HG03060 (cell line): ENCODE data around the gene PAIP2.
A peak's percentile ranks its signal among the peaks of the same experiment; 100 is the strongest.

Source experiments
- ATAC-seq: cut with Tn5 transposase; IDR thresholded peaks from one replicate; pipeline ENCODE4 v1.9.1; 2021; ENCODE audit warnings: low read depth, moderate number of reproducible peaks; ENCODE audit not compliant: unreplicated experiment

PAIP2 gene

DNA sequence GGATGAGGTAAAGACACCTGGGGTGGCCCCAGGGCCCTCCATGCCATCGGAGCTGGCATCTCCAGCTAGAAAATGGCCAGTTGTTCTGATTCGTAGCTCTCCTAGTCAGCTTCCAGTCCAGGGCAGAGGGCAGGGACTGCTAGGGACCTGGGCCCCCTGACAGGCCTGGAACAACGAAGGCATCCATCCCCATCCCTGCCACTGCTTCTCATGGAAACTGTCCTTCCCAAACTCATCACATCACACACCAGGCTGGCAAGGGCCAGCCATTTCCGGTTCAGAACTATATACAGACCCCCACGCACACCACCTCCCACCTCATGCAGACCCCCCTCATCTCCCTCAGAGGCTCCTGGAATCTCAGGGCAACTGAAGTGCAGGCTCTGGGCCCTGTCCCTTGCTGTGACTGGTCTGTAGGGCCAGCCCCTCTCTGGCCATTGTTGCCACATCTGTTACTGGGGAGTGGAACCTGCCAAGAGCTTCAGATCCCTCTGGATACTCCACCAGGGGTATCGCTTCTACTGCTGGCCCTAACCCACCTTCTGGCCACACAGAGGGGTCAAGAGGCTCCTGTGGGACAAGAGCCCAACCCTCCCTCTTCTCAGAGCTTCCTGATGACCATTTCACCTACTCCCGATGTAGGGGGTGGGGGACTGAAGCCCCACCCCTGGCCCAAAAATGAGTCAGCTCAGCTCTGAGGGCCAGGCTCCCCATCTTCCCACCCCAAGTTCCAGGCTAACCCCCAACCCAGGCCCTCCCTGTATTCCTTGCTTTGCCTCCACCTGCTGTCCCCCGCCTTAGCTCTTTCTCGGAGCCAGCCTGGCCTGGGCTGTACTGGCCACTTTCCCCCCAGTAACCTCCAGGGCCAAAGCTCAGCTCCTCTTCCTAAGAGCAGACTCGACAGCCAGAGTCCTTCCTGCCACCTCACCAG is 49.2 kb downstream of the PAIP2 start:
- ATAC-seq: no peak

DNA sequence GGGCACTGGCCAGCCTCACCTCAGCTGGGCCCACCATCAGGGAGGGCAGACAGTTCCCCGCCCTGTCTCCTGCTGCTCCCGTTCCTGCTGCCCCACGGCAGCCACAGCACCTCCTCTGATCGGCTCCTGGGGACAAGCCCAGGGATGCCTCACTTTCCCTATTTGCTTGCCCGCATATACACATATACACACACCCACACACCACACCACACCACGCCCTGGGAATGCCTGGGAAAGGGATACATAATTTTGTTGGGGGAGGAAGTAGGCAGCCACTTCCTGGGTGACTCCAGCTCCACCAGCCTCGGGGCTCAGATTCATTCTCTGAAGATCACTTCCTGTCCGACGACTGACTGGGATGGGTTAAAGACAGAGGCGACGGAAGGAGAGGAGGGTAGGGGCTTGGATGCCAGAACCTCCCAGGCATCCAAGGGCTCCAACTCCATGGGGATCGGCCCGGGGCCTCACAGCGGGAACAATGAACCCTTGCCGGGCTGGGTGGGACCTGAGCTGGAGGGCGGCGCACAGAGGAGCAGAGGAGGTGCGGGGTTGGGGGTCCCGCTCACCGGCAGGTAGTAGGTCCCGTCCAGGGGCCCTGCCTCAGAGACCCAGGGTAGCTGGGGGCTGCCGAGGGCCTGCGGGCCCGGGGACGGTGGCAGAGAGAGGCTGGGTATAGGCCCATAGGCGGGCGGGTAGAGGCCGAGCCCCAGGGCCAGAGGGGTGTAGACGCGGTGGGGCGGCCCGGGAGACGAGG is 50.1 kb downstream of the PAIP2 start:
- ATAC-seq: no peak

DNA sequence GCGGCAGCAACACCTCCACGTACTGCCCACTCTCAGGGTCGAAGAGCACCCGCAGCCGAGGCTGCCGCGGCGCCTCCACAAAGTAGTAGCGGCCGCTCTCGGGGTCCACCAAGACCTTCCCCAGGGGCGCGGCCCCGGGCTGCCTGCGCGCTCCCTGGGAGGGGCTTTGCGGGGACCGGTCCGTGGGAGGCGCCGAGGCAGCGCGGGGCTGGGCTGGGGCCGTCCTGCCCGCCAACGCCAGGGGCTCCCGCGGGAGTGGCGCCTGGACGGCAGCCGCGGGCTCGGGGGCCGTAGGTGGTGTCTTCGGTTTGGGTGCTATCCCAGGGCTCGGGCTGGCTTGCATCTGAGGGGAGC is 50.6 kb downstream of the PAIP2 start:
- ATAC-seq: no peak

DNA sequence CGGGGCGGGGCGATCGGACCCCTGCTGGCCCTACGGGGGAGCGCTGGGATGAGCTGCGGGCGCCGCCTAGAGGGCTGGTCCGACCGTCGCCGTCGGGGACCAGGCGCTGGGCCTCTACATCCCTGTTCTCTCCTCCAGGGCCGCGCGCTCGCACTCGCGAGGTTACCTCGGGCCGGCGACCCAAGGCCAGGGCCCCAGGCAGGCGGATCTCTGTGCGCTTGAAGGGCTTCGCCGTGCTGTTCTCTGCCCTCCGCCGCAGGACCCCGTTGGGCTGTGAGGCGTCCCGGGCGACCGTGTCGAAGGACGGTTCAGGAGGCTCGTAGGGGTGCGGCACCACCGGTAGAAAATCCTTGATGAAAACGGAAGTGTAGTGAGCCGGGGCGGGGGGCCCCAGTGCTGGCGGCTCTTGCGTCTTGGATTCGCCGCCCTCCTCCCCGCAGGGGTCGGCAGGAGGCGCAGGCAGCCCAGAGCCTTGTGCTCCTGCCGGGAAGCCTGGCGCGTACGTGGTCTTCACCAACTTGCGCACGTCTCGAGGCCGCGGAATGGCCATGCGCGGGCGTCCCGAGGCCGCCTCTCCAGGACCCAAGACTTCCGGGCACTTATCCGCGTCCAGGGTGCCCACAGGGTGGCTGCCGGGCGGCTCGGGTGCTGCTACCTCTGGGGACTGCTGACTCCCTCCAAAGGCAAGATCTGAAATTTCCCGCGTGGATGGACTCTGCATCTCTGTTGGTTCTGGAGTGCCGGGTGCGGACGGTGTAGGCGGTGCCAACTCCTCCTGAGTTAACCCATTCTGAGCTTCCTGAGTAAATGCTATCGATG is 51.2 kb downstream of the PAIP2 start:
- ATAC-seq: no peak

DNA sequence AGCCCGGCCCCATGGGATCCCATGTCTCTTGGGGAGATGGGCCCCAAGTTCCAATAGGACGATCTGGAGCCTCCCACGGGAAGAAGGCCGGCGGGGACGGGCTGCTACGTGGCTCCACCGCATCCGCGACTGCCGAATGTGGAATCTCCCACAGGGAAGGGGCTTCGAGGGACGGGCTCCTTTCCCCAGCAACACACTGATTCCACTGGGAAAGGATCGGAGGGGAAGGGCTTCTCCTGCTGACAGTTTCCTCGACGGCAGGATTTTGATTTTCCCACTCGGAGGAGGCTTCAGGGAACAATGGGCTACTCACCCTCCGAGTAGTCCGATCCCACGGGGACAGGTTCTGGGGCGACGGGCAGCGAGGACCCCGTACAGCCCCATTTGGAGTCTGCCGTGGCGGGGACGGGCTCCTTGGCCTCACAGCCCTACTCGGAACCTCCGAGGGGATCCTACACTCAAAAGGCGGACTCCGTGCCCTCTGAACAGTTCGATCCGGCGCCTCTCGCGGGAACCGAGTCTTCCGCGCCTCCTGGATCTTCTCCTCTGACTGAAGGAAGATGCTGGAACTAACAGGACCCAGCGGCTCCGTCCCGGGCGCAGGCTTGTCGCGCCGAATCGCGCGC is 52.0 kb downstream of the PAIP2 start:
- ATAC-seq: no peak

DNA sequence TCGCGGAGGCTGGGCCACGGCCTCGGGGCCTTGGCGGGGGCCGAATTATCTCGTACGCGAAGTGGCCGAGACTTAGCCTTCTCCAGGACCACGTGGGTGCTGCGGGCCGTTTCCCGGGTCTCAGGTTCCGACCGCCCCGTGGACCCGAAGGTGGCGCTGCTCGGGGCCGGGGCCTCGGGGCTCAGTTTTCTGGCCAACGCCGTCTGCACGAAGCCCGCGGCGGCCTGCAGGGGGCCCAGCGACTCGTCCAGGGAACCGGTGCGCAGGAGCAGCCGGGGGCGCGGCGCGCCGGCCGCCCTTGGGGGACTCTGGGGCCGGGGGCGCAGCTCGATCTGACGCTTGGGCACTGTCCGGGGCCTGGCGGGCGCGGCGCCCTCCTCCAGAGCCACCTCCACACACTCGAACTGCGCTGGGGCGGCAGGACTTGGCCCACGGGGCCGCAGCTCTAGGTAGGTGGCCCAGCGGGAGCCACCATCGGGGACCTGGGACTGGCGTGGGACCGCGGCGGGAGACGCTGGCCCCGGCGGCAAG is 52.5 kb downstream of the PAIP2 start:
- no peak for ATAC-seq

DNA sequence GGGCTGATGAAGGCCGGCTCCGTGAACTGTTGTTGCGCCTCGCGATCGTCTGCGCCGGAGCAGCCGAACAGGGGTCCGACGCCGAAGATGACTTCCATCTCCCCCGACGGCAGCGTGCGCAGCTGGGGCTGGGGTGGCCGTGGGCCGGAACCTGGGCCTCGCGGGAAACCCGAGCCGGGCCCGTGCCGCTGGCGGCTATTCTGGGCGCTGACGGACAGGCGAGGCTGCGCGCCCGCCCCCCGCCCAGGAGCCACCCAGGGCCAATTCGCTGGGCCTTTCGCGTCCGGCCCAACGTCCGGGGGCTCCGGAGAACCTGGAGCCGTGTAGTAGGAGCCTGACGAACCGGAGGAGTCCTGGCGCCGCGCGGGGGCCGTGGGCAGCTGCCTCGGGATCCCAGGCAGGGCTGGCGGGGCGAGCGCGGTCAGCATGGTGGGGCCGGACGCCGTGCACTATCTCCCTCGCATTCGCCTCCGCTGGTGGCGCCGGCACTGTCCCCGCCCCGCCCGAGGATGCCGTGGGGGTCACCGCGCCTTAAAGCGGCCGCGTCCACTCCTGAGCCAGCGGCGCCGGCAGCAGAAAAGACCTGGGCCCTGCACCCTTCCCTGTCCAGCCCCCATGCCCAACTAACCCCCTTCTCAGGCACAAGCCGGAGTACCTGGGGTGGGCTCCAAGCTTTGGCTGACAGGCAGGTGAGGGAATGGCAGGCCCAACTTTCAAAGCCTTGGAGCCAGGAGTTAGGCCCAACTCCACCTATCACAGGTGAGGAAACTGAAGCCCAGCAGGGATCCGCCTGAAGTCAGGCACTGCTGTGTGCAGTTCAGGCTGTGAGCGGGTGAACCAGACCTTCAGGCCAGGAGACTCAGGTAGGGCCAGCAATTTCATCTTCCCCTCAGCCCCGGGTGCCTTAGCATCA is 53.3 kb downstream of the PAIP2 start, which contains the start of gene PROB1:
TSS of gene PROB1 (minus strand) at position 451 of the 913 bp plus-strand sequence. CDS start at position 428, 23 bp downstream.
- ATAC-seq: no peak

DNA sequence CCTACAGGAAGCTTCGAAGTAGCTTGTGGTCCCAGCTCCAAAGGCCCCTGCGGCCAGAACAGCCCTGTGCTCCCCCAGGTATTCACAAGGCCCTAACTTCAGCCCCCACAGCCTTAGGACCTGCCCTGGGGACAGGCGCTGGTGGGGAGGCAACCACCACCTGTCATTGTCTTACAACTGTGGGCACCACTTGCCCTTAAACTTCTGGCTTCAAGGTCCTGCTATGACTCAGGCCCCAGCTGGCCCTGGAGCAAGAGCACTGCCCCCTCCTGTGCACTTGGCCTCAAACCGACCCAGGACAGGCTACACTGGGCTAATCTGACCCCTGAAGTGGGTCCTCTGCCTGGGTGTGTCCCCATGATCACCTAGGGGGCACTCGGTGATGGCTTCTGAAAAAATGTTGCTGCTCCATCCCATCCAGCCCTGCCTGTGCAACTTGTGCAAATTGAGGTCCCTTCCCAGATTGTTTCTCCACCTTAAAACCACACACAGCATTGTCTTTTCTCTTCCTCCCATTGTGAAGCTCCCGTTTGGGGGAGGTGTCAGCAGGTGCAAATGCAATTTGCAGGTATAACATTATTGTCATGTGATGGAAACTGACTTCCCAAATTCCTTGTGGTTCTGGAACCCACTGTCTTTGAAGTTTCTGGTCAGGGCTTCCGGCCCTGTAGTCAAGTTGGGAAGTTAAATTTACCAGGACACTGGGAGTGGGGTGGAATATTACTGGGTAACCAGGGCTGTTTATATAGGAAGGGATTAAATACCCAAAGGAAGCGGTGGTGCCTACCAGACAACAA is 54.4 kb downstream of the PAIP2 start:
- no peak for ATAC-seq

DNA sequence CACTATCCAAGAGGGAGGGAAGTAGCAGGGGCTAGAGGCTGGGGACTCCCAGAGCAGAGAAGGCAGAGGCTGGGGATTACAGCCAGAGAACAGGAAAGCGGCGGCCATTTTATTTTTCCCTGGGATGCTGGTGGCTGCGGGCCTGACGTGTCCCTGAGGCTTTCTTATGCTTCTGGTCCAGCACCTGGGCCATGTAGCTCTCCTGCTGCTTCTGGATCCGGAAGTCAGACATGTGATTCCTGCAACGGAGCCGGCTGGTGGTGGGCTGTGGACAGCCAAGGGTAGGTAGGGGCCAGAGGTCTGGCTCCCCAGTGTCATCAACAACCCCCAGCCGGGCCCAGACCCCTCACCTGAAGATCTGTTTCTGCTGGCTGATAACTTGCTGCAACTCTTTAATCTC is 55.0 kb downstream of the PAIP2 start:
- ATAC-seq: no peak

DNA sequence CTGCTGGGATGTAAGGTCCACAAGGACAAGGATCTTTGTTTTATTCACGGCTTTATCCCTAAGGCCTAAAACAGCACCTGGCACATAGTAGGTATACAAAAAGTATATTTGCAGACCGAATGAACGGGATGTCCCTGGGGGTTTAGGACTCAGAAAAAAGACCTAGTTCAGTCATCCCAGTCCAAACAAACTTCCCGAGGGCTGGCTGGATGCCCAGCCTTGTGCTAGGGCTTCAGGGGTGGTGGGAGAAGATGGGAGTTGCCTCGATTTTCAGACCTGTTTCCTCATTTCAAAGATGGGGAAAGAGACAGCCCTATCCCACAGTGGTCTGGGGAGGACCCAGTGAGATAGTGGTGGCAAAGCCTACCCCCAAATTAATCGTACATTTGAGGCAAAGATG is 56.3 kb downstream of the PAIP2 start:
- ATAC-seq: no peak

DNA sequence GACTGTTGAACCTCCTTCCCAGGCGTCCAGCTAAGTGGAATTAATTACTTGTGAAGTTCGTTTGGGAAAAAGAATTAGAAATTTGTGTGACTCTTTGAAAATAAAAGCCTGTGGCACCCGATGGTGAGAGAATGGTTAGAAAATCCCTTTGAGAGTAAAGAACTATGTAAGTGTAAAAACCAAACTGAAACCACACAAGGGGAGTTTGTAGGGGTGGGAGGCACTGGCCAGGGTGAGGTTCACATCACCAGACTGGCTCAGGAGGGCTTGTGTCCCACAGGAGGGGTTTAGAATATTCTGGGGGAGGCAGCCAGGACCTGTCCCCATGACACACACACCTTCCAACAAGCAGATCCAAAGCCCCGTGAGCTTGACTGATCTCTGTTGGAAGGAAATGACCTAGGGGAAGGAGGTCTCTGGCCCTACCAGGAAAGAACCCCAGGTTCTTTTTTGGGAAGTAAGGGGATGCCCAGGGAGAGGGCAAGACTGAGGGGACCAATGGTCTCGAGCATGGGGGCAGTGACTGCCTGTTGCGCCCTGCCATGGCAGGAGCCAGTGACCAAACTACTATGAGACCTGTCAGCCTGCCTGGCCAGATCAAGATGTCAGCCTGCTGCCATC is 58.0 kb downstream of the PAIP2 start:
- ATAC-seq: no peak

DNA sequence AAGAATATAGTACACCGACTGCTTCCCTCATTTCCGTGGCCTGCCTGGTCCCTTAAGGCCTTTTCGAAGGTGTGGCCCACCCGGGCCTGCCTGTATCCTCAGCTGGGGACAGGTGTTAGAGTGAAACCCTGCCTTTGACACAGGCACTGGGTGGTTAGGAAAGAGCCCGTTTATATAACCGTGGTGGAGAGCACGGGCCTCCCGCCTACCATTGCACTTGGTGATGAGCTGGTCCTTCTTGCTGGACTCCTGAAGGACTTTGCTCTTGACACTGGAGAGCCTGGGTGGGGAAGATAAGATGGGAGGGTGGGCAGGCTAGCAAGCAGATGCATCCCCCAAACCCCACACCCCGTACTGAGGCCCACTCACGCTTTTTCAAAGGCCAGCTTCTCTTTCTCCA is 59.9 kb downstream of the PAIP2 start:
- no peak for ATAC-seq

DNA sequence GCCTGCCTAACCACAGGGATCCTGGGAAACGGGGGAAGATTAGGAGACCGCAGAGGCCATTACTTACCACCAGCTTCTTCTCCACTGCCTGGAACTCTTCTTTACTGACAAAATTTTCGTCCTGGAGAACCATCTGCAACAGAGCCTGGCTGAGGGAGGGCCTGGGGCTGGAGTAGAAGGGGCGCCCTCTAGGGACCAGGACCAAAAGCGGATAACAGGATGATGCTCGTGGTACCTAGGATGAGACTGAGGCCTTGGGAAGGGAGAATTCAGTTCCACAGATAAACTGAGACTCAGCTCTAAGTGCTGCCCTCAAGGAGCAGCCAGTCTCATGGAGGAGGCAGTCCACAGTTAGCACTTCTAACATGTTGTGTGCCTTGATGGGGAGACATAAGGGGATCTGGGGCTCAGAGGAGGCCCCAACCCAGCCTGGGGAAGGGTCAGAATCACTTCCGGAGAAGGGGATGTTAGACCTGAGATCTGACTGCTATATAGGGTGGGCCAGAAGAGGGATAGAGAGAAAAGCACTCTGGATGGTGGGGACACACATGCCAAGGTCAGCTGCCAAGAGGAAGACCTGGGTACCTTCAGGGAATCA is 61.0 kb downstream of the PAIP2 start:
- no peak for ATAC-seq

DNA sequence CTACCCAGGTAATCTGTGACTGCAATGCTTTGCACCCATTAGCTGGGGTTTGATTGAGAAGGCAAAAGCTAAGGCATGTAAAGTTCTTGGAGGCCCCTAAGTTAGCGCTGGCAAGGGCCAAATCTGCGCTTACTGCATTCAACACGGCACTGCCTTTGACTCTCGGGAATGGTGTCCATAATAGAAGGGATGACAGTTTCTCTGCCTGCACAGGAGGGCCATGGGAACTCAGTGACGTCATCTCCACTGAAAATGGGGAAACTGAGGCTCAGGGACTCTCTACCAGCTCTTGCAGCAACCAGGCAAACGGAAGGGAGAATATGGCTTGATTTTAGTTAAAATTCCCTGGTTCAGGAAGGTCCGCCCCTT is 61.7 kb downstream of the PAIP2 start:
- no peak for ATAC-seq

DNA sequence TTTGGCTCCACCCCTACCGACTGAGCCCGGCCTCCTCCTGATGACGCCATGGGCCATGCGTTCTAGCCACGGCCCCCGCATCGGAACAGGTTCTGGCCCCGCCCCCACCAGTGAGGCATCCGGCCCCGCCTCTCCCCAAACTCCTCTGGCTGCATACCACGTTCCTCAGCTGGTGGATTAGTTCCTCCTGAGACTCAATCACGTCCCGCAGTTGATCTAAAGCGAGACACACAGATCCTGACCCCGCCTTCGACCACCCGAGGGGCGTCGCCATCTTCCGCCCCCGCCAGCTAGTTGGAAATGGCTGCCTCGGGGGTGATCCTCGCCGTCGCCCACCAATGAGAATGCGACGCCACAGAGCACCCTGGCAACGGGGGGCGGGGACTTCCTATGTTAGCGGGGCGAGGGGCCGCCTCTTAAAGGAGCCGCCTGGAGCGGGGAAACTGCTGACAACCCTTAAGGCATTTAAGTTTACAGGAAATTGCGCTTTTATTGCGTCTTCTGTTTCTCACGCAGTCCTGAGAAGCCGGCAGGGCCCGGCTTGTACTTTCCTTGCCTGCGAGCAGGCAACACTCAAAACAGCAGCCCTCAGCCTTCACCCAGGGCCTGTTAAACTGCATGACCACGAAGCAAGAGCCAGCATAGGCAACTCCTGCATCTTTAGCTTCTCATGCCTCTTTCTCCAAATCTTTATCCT is 62.3 kb downstream of the PAIP2 start, which contains the start of gene SPATA24:
TSS of gene SPATA24 (minus strand) at position 303 of the 697 bp plus-strand sequence. CDS start at position 274, 29 bp downstream.
- peak; percentile 59 for ATAC-seq

DNA sequence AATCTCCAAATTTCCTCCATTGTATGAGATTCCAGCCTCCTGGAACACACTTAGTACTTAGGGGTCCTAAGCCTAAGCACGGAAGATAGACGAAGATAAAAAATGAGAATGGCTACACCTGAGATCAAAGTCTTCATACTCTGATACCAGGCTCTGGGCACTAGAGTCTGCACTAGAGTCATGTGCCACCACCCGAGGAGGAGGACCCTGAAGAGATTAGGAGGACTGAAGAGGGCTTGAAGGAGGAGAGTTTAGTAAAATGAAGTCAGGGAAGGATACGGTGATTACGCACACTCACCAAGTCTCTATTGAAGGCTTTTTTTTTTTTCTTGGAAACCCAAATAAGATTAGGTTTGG is 62.8 kb downstream of the PAIP2 start:
- no peak for ATAC-seq

DNA sequence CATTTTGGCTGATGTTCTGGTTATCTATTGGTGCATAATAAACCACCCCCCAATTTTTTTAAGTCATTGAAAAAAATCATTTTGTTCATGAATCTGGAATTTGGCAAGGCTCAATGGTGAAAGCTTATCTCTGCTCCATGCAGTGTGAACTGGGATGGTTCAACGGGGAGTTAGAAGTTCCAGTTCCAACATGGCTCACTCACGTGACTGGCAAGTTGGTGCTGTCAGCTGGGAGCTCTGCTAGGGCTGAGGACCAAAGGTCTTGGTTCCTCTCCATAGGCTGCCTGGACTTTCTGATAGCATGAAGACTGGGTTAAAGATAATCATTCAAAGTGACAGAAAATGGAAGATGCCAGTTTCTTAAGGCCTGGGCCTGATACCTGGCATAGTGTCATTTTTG is 65.3 kb downstream of the PAIP2 start:
- no peak for ATAC-seq
